GM20000 (cell line): Measurements from ENCODE around the gene COX6B2.
"Not testable (repeated sequence)": the region's sequence is repeated elsewhere in the genome, so short reads cannot be mapped to it uniquely, and the experiment has no call there.

Source experiments
- DNase-seq: peaks from one replicate; pipeline ENCODE4 v3.0.0; 2012; ENCODE audit warnings: low spot score
- CTCF ChIP-seq: IDR thresholded peaks from 2 replicates; pipeline ENCODE4 v1.5.1; 2012; ENCODE audit warnings: mild to moderate bottlenecking, control low read depth; ENCODE audit errors: extremely low read depth, missing control alignments

The COX6B2 gene

GRCh38 chr19:55341171-55341588 is 13.3 kb downstream of the COX6B2 start:
- TF ChIP-seq CTCF: no peak
- peak; percentile 94 for DNase-seq

GRCh38 chr19:55340784-55341147 is 13.8 kb downstream of the COX6B2 start:
- no peak for TF ChIP-seq CTCF
- DNase-seq: no peak

GRCh38 chr19:55339889-55340783 is 14.4 kb downstream of the COX6B2 start:
- DNase-seq: no peak
- TF ChIP-seq CTCF: no peak

- DNase-seq: peak; percentile 99
- TF ChIP-seq CTCF: no peak
Measured at GRCh38 chr19:55339105-55339888, 15.2 kb downstream of the COX6B2 start, which contains the start of gene KMT5C. Gene KMT5C (plus strand): TSS chr19:55339876. CDS start chr19:55341937, 2,061 bp downstream.

GRCh38 chr19:55336101-55336500 is 18.4 kb downstream of the COX6B2 start:
- DNase-seq: no peak
- TF ChIP-seq CTCF: no peak

- TF ChIP-seq CTCF: no peak
- DNase-seq: no peak
Measured at GRCh38 chr19:55333870-55334269, 20.6 kb downstream of the COX6B2 start.

GRCh38 chr19:55329791-55330190 is 24.7 kb downstream of the COX6B2 start:
- DNase-seq: not testable (repeated sequence)

- DNase-seq: not testable (repeated sequence)
Measured at GRCh38 chr19:55328774-55329318, 25.7 kb downstream of the COX6B2 start.
